RWPE1 (cell line): ENCODE measurements around the gene ABLIM1.

Experiments
- CTCF ChIA-PET: fragments of 350-600 bp; sonication (Branson Sonifier 250); formaldehyde crosslinking; extraction: SDS; loops from one replicate; lab custom pipeline; 2021; lab: Yijun Ruan, JAX
- POLR2A ChIA-PET: fragments of 400-600 bp; formaldehyde crosslinking; extraction: SDS; loops from one replicate; lab custom pipeline; 2020; ENCODE audit warnings: antibody characterized with exemption; ENCODE audit not compliant: low non-redundant PET; lab: Yijun Ruan, JAX
- DNase-seq: peaks from one replicate; pipeline ENCODE4 v3.0.0; 2012; ENCODE audit warnings: low spot score
- H3K27ac ChIP-seq: fragments of 450-650 bp; 2 replicates; pipeline ENCODE4 v1.5.1; 2017
- TF ChIP-seq, protein P1 (sequence below): fragments of 450-650 bp; conservative IDR thresholded peaks from 2 replicates; pipeline ENCODE4 v1.5.1; 2017; ENCODE audit warnings: low read depth, mild to moderate bottlenecking

ABLIM1 gene

DNA sequence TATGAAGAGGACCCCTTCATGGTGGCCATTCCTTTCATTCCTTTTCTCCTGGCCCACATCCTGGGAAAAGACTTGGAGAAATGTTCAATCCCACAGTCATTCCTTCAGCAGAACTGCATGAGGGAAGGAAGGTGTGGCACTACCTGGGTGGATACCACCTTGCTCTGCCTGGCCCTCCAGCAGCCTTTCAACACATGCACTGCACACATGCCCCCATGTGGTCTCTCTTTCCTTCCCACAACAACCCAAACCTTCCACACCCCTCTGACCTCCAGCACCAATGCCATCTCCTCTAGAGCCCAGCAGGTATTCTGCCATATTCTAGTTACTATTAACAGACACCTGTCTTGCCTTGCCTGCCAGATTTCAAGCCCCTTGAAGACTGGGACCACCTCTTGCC is 213.3 kb downstream of the ABLIM1 start:
- DNase-seq: no peak
- CTCF ChIA-PET: no interaction called here
- POLR2A ChIA-PET: no interaction called here
- H3K27ac ChIP-seq: no peak overlapping the region
- TF ChIP-seq, protein P1, sequence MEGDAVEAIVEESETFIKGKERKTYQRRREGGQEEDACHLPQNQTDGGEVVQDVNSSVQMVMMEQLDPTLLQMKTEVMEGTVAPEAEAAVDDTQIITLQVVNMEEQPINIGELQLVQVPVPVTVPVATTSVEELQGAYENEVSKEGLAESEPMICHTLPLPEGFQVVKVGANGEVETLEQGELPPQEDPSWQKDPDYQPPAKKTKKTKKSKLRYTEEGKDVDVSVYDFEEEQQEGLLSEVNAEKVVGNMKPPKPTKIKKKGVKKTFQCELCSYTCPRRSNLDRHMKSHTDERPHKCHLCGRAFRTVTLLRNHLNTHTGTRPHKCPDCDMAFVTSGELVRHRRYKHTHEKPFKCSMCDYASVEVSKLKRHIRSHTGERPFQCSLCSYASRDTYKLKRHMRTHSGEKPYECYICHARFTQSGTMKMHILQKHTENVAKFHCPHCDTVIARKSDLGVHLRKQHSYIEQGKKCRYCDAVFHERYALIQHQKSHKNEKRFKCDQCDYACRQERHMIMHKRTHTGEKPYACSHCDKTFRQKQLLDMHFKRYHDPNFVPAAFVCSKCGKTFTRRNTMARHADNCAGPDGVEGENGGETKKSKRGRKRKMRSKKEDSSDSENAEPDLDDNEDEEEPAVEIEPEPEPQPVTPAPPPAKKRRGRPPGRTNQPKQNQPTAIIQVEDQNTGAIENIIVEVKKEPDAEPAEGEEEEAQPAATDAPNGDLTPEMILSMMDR: no peak

DNA sequence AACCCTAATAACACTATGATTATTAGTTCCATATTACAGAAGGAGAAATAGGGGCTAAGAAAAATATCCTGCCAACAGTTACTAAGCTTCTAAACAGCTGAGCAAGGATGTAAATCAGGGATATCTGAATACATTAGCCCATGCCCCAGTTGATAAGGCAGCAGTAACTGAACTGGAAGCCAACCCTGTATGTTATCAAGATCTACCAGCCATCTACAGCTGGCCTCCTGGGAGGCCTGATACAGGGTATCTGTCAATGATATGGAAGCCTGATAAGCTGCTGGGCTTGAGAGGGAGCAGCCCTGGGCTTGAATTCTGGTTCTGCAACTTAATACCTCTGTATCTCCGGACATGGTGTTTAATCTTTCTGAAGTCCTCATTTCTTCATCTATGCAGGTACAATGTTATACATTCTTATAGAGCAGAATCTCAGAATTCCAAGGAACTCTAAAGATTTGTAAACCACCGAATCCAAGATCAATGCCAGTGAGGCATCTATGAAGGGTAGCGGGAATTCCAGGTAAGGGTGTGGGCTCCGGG is 215.9 kb downstream of the ABLIM1 start:
- ChIA-PET POLR2A (no interaction called here), CTCF (interaction anchor here (0.5 kb wide), 1 partner anchor 63 kb away, joined by 3 read pairs; no protein-coding TSS in a partner anchor)
- DNase-seq: no peak
- H3K27ac ChIP-seq: no peak overlapping the region
- TF ChIP-seq, protein P1: no peak

DNA sequence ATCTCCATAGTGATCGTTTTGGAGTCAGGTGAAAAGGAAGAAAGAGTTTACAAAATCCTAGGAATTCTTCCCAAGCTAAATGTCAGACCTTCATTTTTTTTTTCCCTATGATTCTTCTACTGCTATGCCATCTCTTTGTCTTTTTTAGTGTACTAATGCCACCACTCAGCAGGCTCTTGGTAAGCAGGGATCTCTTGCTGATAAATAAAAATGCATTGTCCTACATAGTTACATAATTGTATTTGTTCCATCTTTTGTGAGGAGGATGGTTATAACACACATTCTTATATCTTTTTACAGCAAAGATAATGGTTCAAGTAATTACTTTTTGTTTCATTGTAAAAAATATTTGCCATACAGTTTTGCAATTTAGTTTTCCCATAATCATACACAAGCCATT is 217.0 kb downstream of the ABLIM1 start:
- TF ChIP-seq, protein P1: no peak
- no peak for DNase-seq
- ChIA-PET CTCF (interaction anchor here (1.0 kb wide), 1 partner anchor 34 kb away, joined by 3 read pairs; no protein-coding TSS in a partner anchor), POLR2A (interaction anchor here (1.2 kb wide), 1 partner anchor 8 kb away, joined by 6 read pairs; no protein-coding TSS in a partner anchor)
- no peak overlapping the region for H3K27ac ChIP-seq

DNA sequence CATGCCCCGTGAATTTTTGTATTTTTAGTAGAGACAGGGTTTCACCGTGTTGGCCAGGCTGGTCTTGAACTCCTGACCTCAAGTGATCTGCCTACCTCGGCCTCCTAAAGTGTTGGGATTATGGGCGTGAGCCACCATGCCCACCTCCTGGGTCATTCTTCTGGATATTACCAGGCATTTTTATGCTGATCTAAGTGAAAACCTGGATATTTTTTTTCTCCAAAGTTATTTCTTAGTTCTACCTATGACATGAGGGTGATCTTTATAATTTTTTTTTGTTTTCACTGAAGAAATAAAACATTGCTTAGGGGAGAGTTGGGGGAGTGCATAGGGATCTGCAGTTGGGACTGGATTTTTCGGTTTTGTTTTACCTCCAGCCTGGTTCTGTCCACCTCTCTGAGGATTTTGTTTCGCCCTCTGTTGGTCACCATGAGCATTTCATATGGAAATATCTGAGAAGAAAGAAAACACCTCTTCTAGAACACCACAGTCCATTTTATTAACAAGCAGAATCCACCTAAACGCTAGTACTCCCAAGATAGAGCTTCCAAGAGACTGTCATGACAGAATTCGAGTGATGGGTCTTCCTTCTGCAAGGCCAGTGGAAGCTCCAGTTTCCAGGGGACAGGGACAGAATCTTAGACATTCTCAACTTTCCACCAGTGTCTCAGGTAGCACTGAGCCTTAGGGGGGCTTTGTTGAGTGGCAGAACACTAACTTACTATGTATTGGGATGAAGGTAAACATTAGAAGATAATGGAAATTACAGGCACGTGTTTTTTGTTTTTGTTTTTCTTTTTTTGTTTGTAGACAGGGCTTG is 220.4 kb downstream of the ABLIM1 start:
- POLR2A ChIA-PET: no interaction called here

DNA sequence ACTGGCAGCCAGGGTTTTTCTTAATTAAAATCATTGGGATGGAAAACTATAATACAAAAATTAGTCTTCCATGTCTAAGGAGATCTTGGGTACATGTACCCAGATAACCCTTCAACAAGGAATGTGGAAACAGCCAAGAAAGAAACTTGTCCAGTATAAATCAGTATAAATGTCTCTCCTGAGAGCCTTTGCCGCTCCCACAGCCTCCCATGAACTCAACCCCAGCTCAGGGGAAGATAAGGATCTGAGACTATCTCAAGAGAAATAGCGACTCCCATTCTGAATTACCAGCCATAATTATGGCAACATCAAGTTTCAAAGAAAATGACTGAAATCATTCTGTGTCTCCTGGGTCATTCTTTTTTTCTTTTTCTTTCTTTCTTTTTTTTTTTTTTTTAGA is 221.1 kb downstream of the ABLIM1 start:
- TF ChIP-seq, protein P1: no peak
- no peak for DNase-seq
- CTCF ChIA-PET: interaction anchor here (0.6 to 1.0 kb wide), 3 partner anchors 133 to 733 kb away, joined by 4 to 7 read pairs (median 7); no protein-coding TSS in a partner anchor
- no peak overlapping the region for H3K27ac ChIP-seq
- POLR2A ChIA-PET: no interaction called here

More for the DNA sequence above, 220.4 kb downstream of the ABLIM1 start:
- TF ChIP-seq, protein P1: peak; percentile 31
- CTCF ChIA-PET: interaction anchor here (0.5 to 1.2 kb wide), 11 partner anchors 27 to 732 kb away, joined by 3 to 7 read pairs (median 3); partner anchors contain the start of gene FHIP2A
- peak; percentile 53 for DNase-seq
- H3K27ac ChIP-seq: no peak overlapping the region

DNA sequence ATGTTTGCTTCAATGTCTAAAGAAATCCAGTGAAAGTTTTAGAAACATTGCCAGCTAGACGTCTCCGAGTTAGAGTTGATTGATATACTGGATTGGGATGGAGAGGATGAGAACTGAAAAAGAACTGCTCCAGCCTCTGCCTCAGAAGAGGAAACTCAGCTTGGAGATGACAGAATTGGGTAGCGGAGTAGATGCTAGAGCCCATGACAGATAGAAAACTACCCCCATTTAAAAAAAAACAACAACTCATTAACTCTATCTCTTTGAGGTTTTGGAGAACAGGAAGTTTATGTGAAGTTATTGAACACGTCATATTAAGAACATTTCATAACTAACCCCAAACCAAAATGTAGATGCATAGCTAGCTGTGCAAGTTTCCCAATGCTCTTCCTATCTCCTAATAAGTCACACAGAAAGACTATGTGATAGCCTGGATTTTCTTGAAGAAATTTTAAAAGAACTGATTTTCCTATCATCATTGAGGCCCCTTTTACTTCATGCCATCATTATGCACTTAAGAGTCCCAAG is 225.4 kb downstream of the ABLIM1 start:
- CTCF ChIA-PET: interaction anchor here (0.6 to 1.0 kb wide), 5 partner anchors 13 to 129 kb away, joined by 3 to 5 read pairs (median 3); no protein-coding TSS in a partner anchor
- TF ChIP-seq, protein P1: no peak
- H3K27ac ChIP-seq: no peak overlapping the region
- POLR2A ChIA-PET: no interaction called here
- no peak for DNase-seq
